Lung microvascular endothelial cell (primary cell): ENCODE data around the gene CACNA1B. TPM values are rescaled to one million over a fixed set of nuclear protein-coding genes. Genes with fewer than 3 reads are reported as not detected.

Experiments
- DNase-seq, 2 donors: peaks; one replicate each; pipeline versions ENCODE4 v3.0.0 to v3.0.0-alpha.2; 2010; ENCODE audit warnings: low read depth in 2 of 2
- total RNA-seq: library from RNA; depleted of rRNA; stranded (reverse); fragments of >200 nt; gene quantifications from 2 replicates; pipeline ENCODE4 v1.2.1, GENCODE V29; 2014

CACNA1B gene
- total RNA-seq, 1 donor from 2014 or later: under 0.01 TPM

DNA sequence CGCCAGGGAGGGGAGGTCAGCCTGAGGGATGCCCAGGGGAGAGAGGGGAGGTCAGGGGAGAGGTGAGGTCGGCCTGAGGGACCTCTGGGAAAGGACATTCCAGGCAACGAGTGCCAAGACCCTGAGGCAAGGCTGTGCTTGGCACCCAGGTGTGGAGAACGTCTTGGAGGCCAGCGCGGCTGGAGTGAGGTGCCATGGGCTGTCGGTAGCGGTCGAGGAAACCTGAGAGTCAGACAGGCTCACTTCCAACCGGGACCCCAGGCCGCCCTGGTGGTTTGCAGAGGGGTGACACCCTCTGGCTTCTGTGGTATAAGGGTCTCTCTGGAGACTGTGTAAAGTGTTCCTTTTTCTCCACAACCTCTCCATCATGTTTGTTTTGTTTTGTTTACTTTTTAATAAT is 82.9 kb downstream of the CACNA1B start:
- no peak for DNase-seq

DNA sequence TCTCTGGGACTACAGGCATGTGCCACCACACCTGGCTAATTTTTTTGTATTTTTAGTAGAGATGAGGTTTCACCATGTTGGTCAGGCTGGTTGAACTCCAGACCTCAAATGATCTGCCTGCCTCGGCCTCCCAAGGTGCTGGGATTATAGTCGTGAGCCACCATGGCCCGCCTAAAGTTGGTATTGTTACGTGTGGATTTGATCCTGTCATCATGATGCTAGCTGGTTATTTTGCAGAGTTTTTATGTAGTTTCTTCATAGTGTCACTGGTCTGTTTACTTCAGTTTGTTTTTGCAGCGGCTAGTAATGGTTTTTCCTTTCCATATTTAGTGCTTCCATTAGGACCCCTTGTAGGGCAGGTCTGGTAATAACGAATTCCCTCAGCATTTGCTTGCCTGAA is 85.9 kb downstream of the CACNA1B start:
- no peak for DNase-seq

DNA sequence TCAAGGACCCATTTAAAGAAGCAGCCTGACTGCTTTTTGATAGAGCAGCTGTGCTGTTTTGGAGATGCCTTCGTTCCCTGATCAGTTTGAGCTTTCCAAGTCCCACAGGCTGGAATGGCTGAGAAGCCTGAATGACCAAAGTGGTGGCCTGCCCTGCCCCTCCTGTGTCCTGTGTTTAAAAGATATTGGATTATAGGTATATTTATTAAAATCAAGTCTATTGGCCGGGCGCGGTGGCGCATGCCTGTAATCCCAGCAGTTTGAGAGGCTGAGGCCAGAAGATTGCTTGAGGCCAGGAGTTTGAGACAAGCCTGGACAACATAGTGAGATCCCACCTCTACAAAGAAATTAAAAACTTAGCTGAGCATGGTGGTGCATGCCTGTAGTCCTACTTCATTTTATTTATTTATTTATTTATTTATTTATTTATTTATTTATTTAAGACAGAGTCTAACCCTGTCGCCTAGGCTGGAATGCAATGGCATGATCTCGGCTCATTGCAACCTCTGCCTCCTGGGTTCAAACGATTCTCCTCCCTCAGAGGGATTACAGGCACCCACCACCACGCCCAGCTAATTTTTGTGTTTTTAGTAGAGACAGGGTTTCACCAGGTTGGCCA is 87.7 kb downstream of the CACNA1B start:
- no peak for DNase-seq

GRCh38 chr9:137967280-137967953 is 89.8 kb downstream of the CACNA1B start:
- no peak for DNase-seq

DNA sequence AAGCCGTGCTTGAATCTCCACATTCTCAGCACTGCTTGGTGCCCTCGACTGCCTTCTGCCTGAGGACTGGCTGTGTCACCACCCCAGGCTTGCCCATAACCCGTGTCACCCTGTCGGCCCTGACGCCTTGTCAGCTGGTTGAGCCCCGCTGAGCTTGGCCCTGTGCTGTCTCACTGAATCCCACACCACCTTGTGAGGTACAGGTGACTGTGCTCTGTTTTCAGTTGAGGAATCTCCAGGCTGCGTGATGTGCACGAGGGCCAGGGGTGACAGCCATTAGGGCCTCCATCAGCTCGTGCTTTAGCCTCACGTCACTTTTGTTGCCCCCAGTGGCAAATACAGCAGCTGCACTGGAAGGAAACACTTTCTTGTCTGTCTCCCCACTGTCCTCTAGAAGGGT is 90.7 kb downstream of the CACNA1B start:
- no peak for DNase-seq

GRCh38 chr9:137969008-137969407 is 91.4 kb downstream of the CACNA1B start:
- DNase-seq: no peak

GRCh38 chr9:137969685-137970084 is 92.1 kb downstream of the CACNA1B start:
- DNase-seq: no peak

GRCh38 chr9:137970098-137970497 is 92.5 kb downstream of the CACNA1B start:
- DNase-seq: no peak

DNA sequence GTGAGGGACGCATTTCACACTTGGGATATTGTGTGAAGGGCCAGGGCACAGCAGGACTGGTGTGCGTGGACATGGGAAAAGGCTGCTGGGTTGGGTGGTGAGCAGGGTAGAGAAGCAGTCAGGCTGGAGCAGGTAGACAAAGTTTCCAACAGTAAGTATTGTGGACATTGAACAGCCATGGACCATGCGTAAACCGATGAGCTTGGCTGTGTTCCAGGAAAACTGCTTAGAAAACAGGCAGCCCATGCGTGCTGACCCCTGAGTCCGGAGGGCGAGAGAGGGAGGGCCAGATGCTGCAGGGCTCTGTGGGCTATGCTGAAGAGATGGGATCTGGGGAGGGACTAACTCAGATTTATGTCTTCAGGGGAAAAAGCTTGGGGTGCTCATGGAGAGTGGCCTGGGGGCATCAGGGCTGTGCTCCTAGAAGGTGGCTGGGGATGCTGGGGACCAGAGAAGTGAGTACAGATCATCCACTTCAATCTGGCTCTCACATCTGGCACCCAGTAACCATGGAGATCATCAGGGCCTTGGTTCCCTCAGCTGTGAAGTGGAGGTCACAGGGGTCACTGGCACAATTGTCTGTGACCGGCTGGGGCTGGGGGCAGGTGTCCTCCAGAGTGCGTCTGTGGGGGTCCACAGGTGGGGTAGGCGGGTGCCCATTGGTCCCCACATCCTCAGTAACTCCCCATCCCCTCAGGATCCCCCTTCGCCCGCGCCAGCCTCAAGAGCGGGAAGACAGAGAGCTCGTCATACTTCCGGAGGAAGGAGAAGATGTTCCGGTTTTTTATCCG is 93.3 kb downstream of the CACNA1B start:
- DNase-seq: peak in 1 of 2 donors; percentile 22

DNA sequence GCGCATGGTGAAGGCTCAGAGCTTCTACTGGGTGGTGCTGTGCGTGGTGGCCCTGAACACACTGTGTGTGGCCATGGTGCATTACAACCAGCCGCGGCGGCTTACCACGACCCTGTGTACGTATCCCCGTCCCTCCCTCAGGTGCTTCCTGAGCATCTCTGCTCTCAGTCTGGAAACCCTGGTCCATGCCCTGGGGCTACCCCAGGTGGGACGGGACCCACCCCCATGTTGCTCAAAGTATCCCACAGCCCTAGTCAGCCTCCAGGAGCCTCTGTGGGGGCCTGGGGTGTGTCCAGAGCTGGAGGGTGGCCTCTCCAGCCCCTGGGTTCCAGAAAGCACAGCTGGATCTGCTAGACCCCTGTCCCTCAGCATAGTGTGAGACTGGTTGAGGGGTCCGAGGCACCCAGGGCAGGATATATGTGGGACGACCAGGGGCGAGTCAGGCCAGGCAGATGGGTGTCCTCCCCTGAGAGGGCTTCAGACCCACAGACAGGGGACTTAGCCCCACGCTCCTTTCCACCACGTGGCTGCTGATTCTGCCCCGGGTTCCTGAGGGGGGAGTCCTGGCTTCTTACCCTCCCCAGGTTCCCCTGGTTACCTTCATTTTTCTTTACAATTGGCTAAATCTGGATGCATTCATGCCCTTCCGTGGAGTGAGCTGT is 94.0 kb downstream of the CACNA1B start:
- no peak for DNase-seq

GRCh38 chr9:137972355-137972987 is 94.9 kb downstream of the CACNA1B start:
- no peak for DNase-seq

GRCh38 chr9:137972988-137973470 is 95.4 kb downstream of the CACNA1B start:
- no peak for DNase-seq

DNA sequence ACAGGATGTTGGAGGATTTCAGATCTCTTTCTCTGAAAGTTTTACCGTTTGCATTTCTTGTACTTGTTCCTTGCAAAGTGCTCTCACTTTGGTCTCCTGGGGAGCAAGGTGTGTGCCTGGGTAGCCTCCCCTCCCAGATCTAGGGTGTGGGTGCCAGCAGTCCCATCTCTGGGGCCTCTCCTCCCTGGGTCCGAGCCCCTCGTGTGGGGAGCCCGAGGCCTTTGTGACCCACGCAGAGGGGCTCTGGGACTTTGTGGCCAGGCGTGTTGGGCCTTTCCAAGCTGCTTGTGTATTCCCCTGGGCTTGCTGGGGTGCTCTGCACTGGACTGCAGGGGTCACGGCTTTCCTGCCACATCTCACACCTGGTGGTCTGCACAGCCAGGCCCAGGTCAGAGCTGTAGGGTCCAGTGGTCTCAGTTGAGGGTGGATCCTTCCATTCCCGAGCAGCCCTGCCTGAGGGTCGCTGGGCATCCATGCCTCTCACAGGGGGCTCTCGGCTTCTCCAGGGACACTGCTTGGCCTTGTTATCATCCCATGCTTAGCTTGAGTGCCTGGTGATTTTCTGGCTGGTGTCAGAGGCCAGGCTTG is 96.3 kb downstream of the CACNA1B start:
- no peak for DNase-seq

- no peak for DNase-seq
Measured at GRCh38 chr9:137974746-137975526, 97.4 kb downstream of the CACNA1B start.

DNA sequence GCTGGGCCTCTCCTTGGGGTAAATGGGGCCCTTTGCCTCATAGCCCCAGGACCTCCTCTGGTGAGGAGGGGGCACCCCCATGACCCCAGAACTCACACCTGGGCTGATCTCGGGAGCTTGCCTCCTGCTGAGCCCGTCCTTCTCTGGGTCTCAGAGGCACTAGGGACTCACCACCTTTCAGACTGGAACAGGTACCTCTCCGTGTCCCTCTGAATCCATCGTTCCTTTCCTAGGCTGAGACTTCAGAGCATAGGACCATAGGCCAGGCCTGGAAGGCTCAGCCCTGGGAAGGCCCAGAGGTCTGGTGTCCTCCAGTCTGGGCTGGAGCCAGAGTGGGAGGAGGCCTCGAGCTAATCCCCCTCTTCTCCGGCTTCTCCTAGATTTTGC is 97.9 kb downstream of the CACNA1B start:
- no peak for DNase-seq

GRCh38 chr9:137975936-137976565 is 98.5 kb downstream of the CACNA1B start:
- DNase-seq: no peak

GRCh38 chr9:137977571-137978261 is 100.1 kb downstream of the CACNA1B start:
- DNase-seq: no peak

GRCh38 chr9:137978262-137978714 is 100.7 kb downstream of the CACNA1B start:
- no peak for DNase-seq

- DNase-seq: no peak
Measured at GRCh38 chr9:137982200-137982599, 104.6 kb downstream of the CACNA1B start.
